ENCODE measurements around the gene PDLIM7.

PDLIM7 gene

GRCh38 chr5:177440211-177440989 is 57.0 kb downstream of the PDLIM7 start:
- TF ChIP-seq FOXP2 (optimal IDR thresholded peaks at IDR 0.05; ENCODE audit: borderline replicate concordance, extremely low read depth, extremely low read length, insufficient read depth) (no peak), REST (IDR thresholded peaks at IDR 0.05; ENCODE audit: insufficient read depth in 1 of 2, low read depth in 2 of 2, low read length in 2 of 2) (no peak), POLR2AphosphoS5 (IDR thresholded peaks at IDR 0.05; ENCODE audit: low read depth, low read length) (no peak), TAF1 (IDR thresholded peaks at IDR 0.05; ENCODE audit: borderline replicate concordance, insufficient read depth, low read length) (no peak), SIN3A (IDR thresholded peaks at IDR 0.05; ENCODE audit: borderline replicate concordance, insufficient read depth, low read length) (no peak)

GRCh38 chr5:177439518-177440053 is 57.8 kb downstream of the PDLIM7 start:
- no peak for TF ChIP-seq TAF1 (IDR thresholded peaks at IDR 0.05; ENCODE audit: borderline replicate concordance, insufficient read depth, low read length)
- no peak for TF ChIP-seq REST (IDR thresholded peaks at IDR 0.05; ENCODE audit: insufficient read depth in 1 of 2, low read depth in 2 of 2, low read length in 2 of 2)
- TF ChIP-seq SIN3A (IDR thresholded peaks at IDR 0.05; ENCODE audit: borderline replicate concordance, insufficient read depth, low read length): no peak
- TF ChIP-seq FOXP2 (optimal IDR thresholded peaks at IDR 0.05; ENCODE audit: borderline replicate concordance, extremely low read depth, extremely low read length, insufficient read depth): no peak

DNA sequence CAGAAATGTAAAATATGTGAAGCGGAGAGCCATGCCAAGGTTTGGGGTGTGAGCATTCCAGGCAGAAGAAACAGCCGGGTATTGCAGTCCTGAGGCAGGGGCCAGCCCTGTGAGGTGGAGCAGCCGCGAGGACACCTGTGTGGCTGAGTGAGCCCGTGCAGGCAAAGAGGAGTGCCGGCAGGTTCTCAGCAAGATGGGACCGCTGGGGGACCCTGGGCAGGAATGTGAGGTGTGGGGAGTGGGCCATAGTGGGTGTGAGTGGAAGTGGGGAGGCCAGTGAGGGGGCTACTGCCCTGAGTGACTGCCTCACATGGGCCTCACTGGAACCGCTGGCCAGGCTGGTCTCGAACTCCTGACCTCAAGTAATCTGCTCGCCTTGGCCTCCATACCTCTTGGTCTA is 58.9 kb downstream of the PDLIM7 start:
- TF ChIP-seq SIN3A (IDR thresholded peaks at IDR 0.05; ENCODE audit: borderline replicate concordance, insufficient read depth, low read length) (no peak), FOXP2 (optimal IDR thresholded peaks at IDR 0.05; ENCODE audit: borderline replicate concordance, extremely low read depth, extremely low read length, insufficient read depth) (no peak), TAF1 (IDR thresholded peaks at IDR 0.05; ENCODE audit: borderline replicate concordance, insufficient read depth, low read length) (no peak), POLR2AphosphoS5 (IDR thresholded peaks at IDR 0.05; ENCODE audit: low read depth, low read length) (no peak), REST (IDR thresholded peaks at IDR 0.05; ENCODE audit: insufficient read depth in 1 of 2, low read depth in 2 of 2, low read length in 2 of 2) (no peak)

- TF ChIP-seq FOXP2 (optimal IDR thresholded peaks at IDR 0.05; ENCODE audit: borderline replicate concordance, extremely low read depth, extremely low read length, insufficient read depth) (no peak), REST (IDR thresholded peaks at IDR 0.05; ENCODE audit: insufficient read depth in 1 of 2, low read depth in 2 of 2, low read length in 2 of 2) (no peak), POLR2AphosphoS5 (IDR thresholded peaks at IDR 0.05; ENCODE audit: low read depth, low read length) (no peak), TAF1 (IDR thresholded peaks at IDR 0.05; ENCODE audit: borderline replicate concordance, insufficient read depth, low read length) (no peak), SIN3A (IDR thresholded peaks at IDR 0.05; ENCODE audit: borderline replicate concordance, insufficient read depth, low read length) (no peak)
These were observed 59.8 kb downstream of the PDLIM7 start for GRCh38 chr5:177437623-177438022.

Data from PFSK-1 (cell line).